ENCODE data around the gene LMOD1. TPM values are rescaled to one million over a fixed set of nuclear protein-coding genes. Genes with fewer than 3 reads are reported as not detected.
A peak's percentile ranks its signal among the peaks of the same experiment; 100 is the strongest.

Gene LMOD1
- total RNA-seq, 1 donor from 2014 or later = under 0.01 TPM

- DNase-seq = no peak
These were observed 94.4 kb downstream of the LMOD1 start for GRCh38 chr1:201851949-201852348.

GRCh38 chr1:201850053-201850397 is 96.3 kb downstream of the LMOD1 start:
- DNase-seq = peak; percentile 92

GRCh38 chr1:201849372-201850052 is 96.8 kb downstream of the LMOD1 start:
- DNase-seq = no peak

GRCh38 chr1:201848230-201848629 is 98.1 kb downstream of the LMOD1 start:
- DNase-seq = no peak

- no peak for DNase-seq
These were observed 99.2 kb downstream of the LMOD1 start for GRCh38 chr1:201847150-201847549.

Other genes starting within 250 kb of the LMOD1 start
- gene IPO9, start 117.4 kb downstream of the LMOD1 start, total RNA-seq = 32.5 and 33.6 TPM in 2 replicates
- 9.6 and 15.7 TPM in 2 replicates for gene SHISA4, start 57.6 kb downstream of the LMOD1 start, total RNA-seq
- gene TIMM17A, start 9.0 kb upstream of the LMOD1 start, total RNA-seq = 52.9 and 67.0 TPM in 2 replicates
- 43.6 and 68.1 TPM in 2 replicates for gene RNPEP, start 36.1 kb upstream of the LMOD1 start, total RNA-seq
- 0.14 and 0.68 TPM in 2 replicates for gene ELF3, start 64.0 kb upstream of the LMOD1 start, total RNA-seq
- under 0.01 TPM in 1 of 2 replicates, not detected in the other for gene GPR37L1, start 176.4 kb upstream of the LMOD1 start, total RNA-seq
- gene ARL8A, start 198.2 kb upstream of the LMOD1 start, total RNA-seq = 32.7 and 40.5 TPM in 2 replicates
- 0.09 and 0.68 TPM in 2 replicates for gene PTPN7, start 214.1 kb upstream of the LMOD1 start, total RNA-seq
- gene LGR6, start 247.3 kb upstream of the LMOD1 start, total RNA-seq = not detected in 2 replicates